Measurements from ENCODE around the gene ERP27.

The ERP27 gene

GRCh38 chr12:14950982-14951746, 12.8 kb upstream of the ERP27 start:
- DNase-seq (ENCODE audit: extremely low read depth, low read depth) = no peak
- H3K4me3 ChIP-seq (replicated peaks; ENCODE audit: low read depth, low read length) = no peak overlapping the region
- TF ChIP-seq CTCF (IDR thresholded peaks at IDR 0.05; ENCODE audit: low read depth, low read length, missing control alignments) = no peak

- no peak overlapping the region for H3K4me3 ChIP-seq (replicated peaks; ENCODE audit: low read depth, low read length)
- DNase-seq (ENCODE audit: extremely low read depth, low read depth) = no peak
- no peak for TF ChIP-seq CTCF (IDR thresholded peaks at IDR 0.05; ENCODE audit: low read depth, low read length, missing control alignments)
Measured at GRCh38 chr12:14950421-14950820, 12.1 kb upstream of the ERP27 start.

GRCh38 chr12:14949631-14950030, 11.3 kb upstream of the ERP27 start:
- TF ChIP-seq CTCF (IDR thresholded peaks at IDR 0.05; ENCODE audit: low read depth, low read length, missing control alignments) = no peak
- H3K4me3 ChIP-seq (replicated peaks; ENCODE audit: low read depth, low read length) = no peak overlapping the region
- DNase-seq (ENCODE audit: extremely low read depth, low read depth) = no peak

GRCh38 chr12:14948672-14949071, 10.3 kb upstream of the ERP27 start:
- no peak overlapping the region for H3K4me3 ChIP-seq (replicated peaks; ENCODE audit: low read depth, low read length)
- peak; percentile 70 for DNase-seq (ENCODE audit: extremely low read depth, low read depth)
- no peak for TF ChIP-seq CTCF (IDR thresholded peaks at IDR 0.05; ENCODE audit: low read depth, low read length, missing control alignments)

- DNase-seq (ENCODE audit: extremely low read depth, low read depth) = no peak
- no peak overlapping the region for H3K4me3 ChIP-seq (replicated peaks; ENCODE audit: low read depth, low read length)
- no peak for TF ChIP-seq CTCF (IDR thresholded peaks at IDR 0.05; ENCODE audit: low read depth, low read length, missing control alignments)
Measured at GRCh38 chr12:14946861-14947260, 8.5 kb upstream of the ERP27 start.

- TF ChIP-seq CTCF (IDR thresholded peaks at IDR 0.05; ENCODE audit: low read depth, low read length, missing control alignments) = no peak
- no peak overlapping the region for H3K4me3 ChIP-seq (replicated peaks; ENCODE audit: low read depth, low read length)
- DNase-seq (ENCODE audit: extremely low read depth, low read depth) = no peak
Measured at GRCh38 chr12:14946162-14946561, 7.8 kb upstream of the ERP27 start.
